Measurements from ENCODE around the gene FKBP5.

DNA sequence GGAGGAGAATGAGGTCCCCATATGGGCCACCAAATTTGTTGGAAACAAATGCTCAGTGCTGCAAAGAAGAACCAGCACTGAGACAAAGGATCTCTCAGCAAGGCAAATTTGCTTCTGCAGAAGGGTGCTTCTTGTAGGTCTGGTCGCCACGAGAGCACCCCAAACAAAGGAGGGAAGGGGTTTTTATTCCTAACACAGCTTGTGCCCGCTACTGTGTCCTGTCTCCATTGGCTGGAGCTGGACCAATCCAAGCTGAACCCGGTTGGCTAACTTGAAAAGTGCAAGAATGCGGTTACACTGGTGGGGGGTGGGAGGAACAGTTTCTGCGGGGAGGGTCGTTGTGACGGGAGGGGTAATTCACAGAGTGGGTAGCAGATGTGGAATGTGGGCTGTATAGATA, 121.9 kb downstream of the FKBP5 start:
- TF ChIP-seq TOX (CRISPR knock-in tag; IDR thresholded peaks at IDR 0.05; ENCODE audit: borderline replicate concordance) = no peak
- TF ChIP-seq PATZ1 (CRISPR knock-in tag; IDR thresholded peaks at IDR 0.05; ENCODE audit: borderline replicate concordance) = no peak
- TF ChIP-seq ISL1 (CRISPR knock-in tag; IDR thresholded peaks at IDR 0.05) = no peak
- TF ChIP-seq, protein P1, sequence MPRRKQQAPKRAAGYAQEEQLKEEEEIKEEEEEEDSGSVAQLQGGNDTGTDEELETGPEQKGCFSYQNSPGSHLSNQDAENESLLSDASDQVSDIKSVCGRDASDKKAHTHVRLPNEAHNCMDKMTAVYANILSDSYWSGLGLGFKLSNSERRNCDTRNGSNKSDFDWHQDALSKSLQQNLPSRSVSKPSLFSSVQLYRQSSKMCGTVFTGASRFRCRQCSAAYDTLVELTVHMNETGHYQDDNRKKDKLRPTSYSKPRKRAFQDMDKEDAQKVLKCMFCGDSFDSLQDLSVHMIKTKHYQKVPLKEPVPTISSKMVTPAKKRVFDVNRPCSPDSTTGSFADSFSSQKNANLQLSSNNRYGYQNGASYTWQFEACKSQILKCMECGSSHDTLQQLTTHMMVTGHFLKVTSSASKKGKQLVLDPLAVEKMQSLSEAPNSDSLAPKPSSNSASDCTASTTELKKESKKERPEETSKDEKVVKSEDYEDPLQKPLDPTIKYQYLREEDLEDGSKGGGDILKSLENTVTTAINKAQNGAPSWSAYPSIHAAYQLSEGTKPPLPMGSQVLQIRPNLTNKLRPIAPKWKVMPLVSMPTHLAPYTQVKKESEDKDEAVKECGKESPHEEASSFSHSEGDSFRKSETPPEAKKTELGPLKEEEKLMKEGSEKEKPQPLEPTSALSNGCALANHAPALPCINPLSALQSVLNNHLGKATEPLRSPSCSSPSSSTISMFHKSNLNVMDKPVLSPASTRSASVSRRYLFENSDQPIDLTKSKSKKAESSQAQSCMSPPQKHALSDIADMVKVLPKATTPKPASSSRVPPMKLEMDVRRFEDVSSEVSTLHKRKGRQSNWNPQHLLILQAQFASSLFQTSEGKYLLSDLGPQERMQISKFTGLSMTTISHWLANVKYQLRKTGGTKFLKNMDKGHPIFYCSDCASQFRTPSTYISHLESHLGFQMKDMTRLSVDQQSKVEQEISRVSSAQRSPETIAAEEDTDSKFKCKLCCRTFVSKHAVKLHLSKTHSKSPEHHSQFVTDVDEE (CRISPR knock-in tag; IDR thresholded peaks at IDR 0.05) = no peak
- TF ChIP-seq GLIS3 (CRISPR knock-in tag; IDR thresholded peaks at IDR 0.05) = no peak
- TF ChIP-seq ZFP30 (CRISPR knock-in tag; IDR thresholded peaks at IDR 0.05) = no peak
- TF ChIP-seq, protein P2, sequence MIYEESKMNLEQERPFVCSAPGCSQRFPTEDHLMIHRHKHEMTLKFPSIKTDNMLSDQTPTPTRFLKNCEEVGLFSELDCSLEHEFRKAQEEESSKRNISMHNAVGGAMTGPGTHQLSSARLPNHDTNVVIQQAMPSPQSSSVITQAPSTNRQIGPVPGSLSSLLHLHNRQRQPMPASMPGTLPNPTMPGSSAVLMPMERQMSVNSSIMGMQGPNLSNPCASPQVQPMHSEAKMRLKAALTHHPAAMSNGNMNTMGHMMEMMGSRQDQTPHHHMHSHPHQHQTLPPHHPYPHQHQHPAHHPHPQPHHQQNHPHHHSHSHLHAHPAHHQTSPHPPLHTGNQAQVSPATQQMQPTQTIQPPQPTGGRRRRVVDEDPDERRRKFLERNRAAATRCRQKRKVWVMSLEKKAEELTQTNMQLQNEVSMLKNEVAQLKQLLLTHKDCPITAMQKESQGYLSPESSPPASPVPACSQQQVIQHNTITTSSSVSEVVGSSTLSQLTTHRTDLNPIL (CRISPR knock-in tag; IDR thresholded peaks at IDR 0.05; ENCODE audit: low read depth) = no peak
- no peak for TF ChIP-seq ARNTL (CRISPR knock-in tag; IDR thresholded peaks at IDR 0.05; ENCODE audit: borderline replicate concordance, low read depth)
- TF ChIP-seq, protein P3, sequence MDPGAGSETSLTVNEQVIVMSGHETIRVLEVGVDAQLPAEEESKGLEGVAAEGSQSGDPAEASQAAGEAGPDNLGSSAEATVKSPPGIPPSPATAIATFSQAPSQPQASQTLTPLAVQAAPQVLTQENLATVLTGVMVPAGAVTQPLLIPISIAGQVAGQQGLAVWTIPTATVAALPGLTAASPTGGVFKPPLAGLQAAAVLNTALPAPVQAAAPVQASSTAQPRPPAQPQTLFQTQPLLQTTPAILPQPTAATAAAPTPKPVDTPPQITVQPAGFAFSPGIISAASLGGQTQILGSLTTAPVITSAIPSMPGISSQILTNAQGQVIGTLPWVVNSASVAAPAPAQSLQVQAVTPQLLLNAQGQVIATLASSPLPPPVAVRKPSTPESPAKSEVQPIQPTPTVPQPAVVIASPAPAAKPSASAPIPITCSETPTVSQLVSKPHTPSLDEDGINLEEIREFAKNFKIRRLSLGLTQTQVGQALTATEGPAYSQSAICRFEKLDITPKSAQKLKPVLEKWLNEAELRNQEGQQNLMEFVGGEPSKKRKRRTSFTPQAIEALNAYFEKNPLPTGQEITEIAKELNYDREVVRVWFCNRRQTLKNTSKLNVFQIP (CRISPR knock-in tag; IDR thresholded peaks at IDR 0.05; ENCODE audit: borderline replicate concordance, low read depth) = no peak
- no peak for TF ChIP-seq BACH2 (CRISPR knock-in tag; IDR thresholded peaks at IDR 0.05; ENCODE audit: borderline replicate concordance)
- no peak for TF ChIP-seq RARB (CRISPR knock-in tag; IDR thresholded peaks at IDR 0.05)
